ENCODE data around the gene PRKCA. TPM values are rescaled to one million over a fixed set of nuclear protein-coding genes. Genes with fewer than 3 reads are reported as not detected.

The PRKCA gene
- total and polyA plus RNA-seq, 9 of the 15 experiments (the other 6 are each of a cell fraction or from before 2014, with no cell fraction given), result 3.2 to 33.0 (median 17.8) TPM

DNA sequence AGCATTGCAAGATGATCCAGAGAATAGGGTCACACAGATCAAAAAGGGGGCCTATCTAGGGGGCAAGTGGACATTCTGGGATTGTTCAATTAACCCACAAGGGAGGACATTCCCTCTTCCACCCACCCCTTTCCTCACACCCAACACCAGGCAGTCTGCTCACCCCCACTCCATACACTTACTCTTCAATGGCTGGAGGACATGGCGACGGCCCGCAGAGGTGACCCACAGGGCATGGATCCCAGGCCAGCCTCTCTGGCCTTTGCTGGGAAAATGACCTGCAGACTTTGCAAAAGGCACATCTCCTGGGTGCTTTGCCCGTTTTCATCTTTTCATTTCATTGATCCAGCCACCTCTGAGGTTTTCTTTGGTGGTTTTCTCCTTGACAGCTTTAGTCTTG, 530.8 kb downstream of the PRKCA start:
- Histone ChIP-seq H3K9me3 (replicated peaks; ENCODE audit: control insufficient read depth, insufficient read depth, low read depth, low read length) (no peaks in the 10 kb centered on the region), H4K20me1 (replicated peaks; ENCODE audit: control insufficient read depth, insufficient read depth, low read length) (peaks cover 24% of the 10 kb centered on the region), H3K4me1 (replicated peaks in 1 of 2; ENCODE audit: control insufficient read depth in 2 of 2, insufficient read depth in 2 of 2, low read length in 2 of 2) (peaks cover 0 to 9% of the 10 kb centered on the region in 2 experiments; a peak in 2 of 5 replicates), H3K4me3 (no peak overlapping the region), H3K79me2 (ENCODE audit: control insufficient read depth, insufficient read depth, low read length) (no peaks in the 10 kb centered on the region), H3K9ac (ENCODE audit: insufficient read depth in 1 of 2, low read depth in 2 of 2, low read length in 2 of 2) (no peak overlapping the region), H3K27me3 (ENCODE audit: control insufficient read depth in 2 of 2, insufficient read depth in 2 of 2, low read length in 2 of 2) (peaks cover 15 to 72% of the 10 kb centered on the region in 2 experiments), H3K36me3 (ENCODE audit: control insufficient read depth, insufficient read depth, low read length) (no peaks in the 10 kb centered on the region), H2AFZ (ENCODE audit: low read depth, low read length) (no peak overlapping the region), H3K4me2 (ENCODE audit: insufficient read depth, low read length) (no peak overlapping the region), H3K9me1 (ENCODE audit: control insufficient read depth, insufficient read depth, low read length) (no peaks in the 10 kb centered on the region), H3K27ac (ENCODE audit: extremely low read depth, low read depth, low read length) (no peak overlapping the region)
- TF ChIP-seq FOXJ2 (tag; IDR thresholded peaks at IDR 0.05), result no peak
- no peak for TF ChIP-seq ZC3H11A (IDR thresholded peaks at IDR 0.05; ENCODE audit: low read depth, low read length)
- TF ChIP-seq TAL1 (IDR thresholded peaks at IDR 0.05), result no peak
- no peak for TF ChIP-seq HOMEZ (CRISPR knock-in tag; IDR thresholded peaks at IDR 0.05)
- TF ChIP-seq NUFIP1 (IDR thresholded peaks at IDR 0.05; ENCODE audit: partially characterized antibody), result no peak
- TF ChIP-seq, protein P1, sequence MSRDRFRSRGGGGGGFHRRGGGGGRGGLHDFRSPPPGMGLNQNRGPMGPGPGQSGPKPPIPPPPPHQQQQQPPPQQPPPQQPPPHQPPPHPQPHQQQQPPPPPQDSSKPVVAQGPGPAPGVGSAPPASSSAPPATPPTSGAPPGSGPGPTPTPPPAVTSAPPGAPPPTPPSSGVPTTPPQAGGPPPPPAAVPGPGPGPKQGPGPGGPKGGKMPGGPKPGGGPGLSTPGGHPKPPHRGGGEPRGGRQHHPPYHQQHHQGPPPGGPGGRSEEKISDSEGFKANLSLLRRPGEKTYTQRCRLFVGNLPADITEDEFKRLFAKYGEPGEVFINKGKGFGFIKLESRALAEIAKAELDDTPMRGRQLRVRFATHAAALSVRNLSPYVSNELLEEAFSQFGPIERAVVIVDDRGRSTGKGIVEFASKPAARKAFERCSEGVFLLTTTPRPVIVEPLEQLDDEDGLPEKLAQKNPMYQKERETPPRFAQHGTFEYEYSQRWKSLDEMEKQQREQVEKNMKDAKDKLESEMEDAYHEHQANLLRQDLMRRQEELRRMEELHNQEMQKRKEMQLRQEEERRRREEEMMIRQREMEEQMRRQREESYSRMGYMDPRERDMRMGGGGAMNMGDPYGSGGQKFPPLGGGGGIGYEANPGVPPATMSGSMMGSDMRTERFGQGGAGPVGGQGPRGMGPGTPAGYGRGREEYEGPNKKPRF (IDR thresholded peaks at IDR 0.05; ENCODE audit: low read depth, low read length), result no peak
- TF ChIP-seq ZC3H4 (CRISPR knock-in tag; IDR thresholded peaks at IDR 0.05; ENCODE audit: borderline replicate concordance), result no peak
- TF ChIP-seq TCFL5 (CRISPR knock-in tag; conservative IDR thresholded peaks at IDR 0.05), result no peak
- no peak for TF ChIP-seq CCAR2 (IDR thresholded peaks at IDR 0.05; ENCODE audit: low read depth, low read length)
- no peak for TF ChIP-seq ASH1L (IDR thresholded peaks at IDR 0.05; ENCODE audit: borderline replicate concordance, low read depth, partially characterized antibody)
- no peak for TF ChIP-seq GTF2A2 (tag; IDR thresholded peaks at IDR 0.05)
- TF ChIP-seq TEAD1 (CRISPR knock-in tag; IDR thresholded peaks at IDR 0.05), result no peak
- no peak for TF ChIP-seq ZBTB17 (CRISPR knock-in tag; IDR thresholded peaks at IDR 0.05)
- no peak for TF ChIP-seq NFIC (IDR thresholded peaks at IDR 0.05)
- no peak for TF ChIP-seq CBFA2T2 (conservative IDR thresholded peaks at IDR 0.05)
- TF ChIP-seq NFYB (IDR thresholded peaks at IDR 0.05; ENCODE audit: extremely low read depth, insufficient read length), result no peak
- FAIRE-seq (no peak), DNase-seq (ENCODE audit: extremely low read depth in 1 of 4, low spot score in 3 of 4) (no peak), ATAC-seq (no peak)
- CTCF ChIA-PET (ENCODE audit: low intra/inter-chr PET ratio), result no interaction called here
- intact Hi-C loops (cut with micrococcal nuclease), result no loop called here
- POLR2A ChIA-PET, result no interaction called here
- 6% methylated on average over 4 of the region's 4 CpGs for WGBS (ENCODE audit: insufficient coverage, low coverage, missing lambda C conversion rate)
- BruUV-seq (replicated peaks), result no TSS peak
- in situ Hi-C loops (cut with MboI), result no loop called here

Data from K562 (cell line).